ENCODE data around the gene ZNRF1.

GRCh38 chr16:75000481-75001081 lies 1.8 kb downstream of the ZNRF1 start:
- TF ChIP-seq CTCF (conservative IDR thresholded peaks at IDR 0.05; ENCODE audit: low read depth, low read length) (no peak), EZH2 (IDR thresholded peaks at IDR 0.05; ENCODE audit: borderline replicate concordance, low read depth, low read length, poor library complexity, severe bottlenecking) (no peak)
